Small intestine (tissue), 7 donors: ENCODE results near the gene CFAP45. TPM values are rescaled to one million over a fixed set of nuclear protein-coding genes. Genes with fewer than 3 reads are reported as not detected.

Source experiments
- DNase-seq, 2 donors: peaks; one replicate each; pipeline versions ENCODE4 v3.0.0 to v3.0.0-alpha.2; 2013
- FAIRE-seq: peaks from 2 replicates; lab custom pipeline; 2012; peaks lifted over from hg19 to GRCh38; lab: Jason Lieb, UNC
- H3K27ac ChIP-seq, 3 donors: one replicate each; pipeline ENCODE4 v1.5.1; 2013; ENCODE audit warnings: low read length in 2 of 3, mild to moderate bottlenecking in 2 of 3, control low read depth in 1 of 3, inconsistent platforms in 1 of 3, low read depth in 1 of 3, moderate library complexity in 1 of 3
- H3K27me3 ChIP-seq, 3 donors: one replicate each; pipeline ENCODE4 v1.6.1; 2013; ENCODE audit warnings: low read length in 3 of 3, inconsistent platforms in 1 of 3; ENCODE audit not compliant: control insufficient read depth in 3 of 3, insufficient read depth in 3 of 3
- H3K36me3 ChIP-seq, 3 donors: one replicate each; pipeline ENCODE4 v1.6.1; 2013; ENCODE audit warnings: low read length in 3 of 3, inconsistent platforms in 1 of 3, low read depth in 1 of 3, mild to moderate bottlenecking in 1 of 3, moderate library complexity in 1 of 3; ENCODE audit not compliant: control insufficient read depth in 3 of 3, insufficient read depth in 2 of 3
- H3K4me1 ChIP-seq, 3 donors: one replicate each; pipeline ENCODE4 v1.6.1; 2013; ENCODE audit warnings: low read length in 2 of 3, inconsistent platforms in 1 of 3, low read depth in 1 of 3, mild to moderate bottlenecking in 1 of 3, moderate library complexity in 1 of 3; ENCODE audit not compliant: control insufficient read depth in 3 of 3, insufficient read depth in 2 of 3
- H3K4me3 ChIP-seq, 3 donors: one replicate each; pipeline ENCODE4 v1.5.1; 2013; ENCODE audit warnings: low read length in 3 of 3, control low read depth in 1 of 3, inconsistent platforms in 1 of 3, low read depth in 1 of 3, mild to moderate bottlenecking in 1 of 3, moderate library complexity in 1 of 3
- H3K9me3 ChIP-seq, 2 donors: one replicate each; pipeline ENCODE4 v1.6.1; 2013; ENCODE audit warnings: low read depth in 1 of 2, low read length in 1 of 2; ENCODE audit not compliant: control insufficient read depth in 2 of 2, insufficient read depth in 1 of 2
- WGBS, 3 donors: extraction: QIAGEN DNeasy Blood & Tissue Kit; methylation state at CpG; one replicate each; pipeline ENCODE4 v1.1.7; 2013; 5-methylcytosine and 5-hydroxymethylcytosine counted together
- polyA plus RNA-seq, 4 donors: library from polyadenylated mRNA; stranded (reverse) in 3 of 4; unstranded in 1 of 4; fragments of 200-250 nt in 3 of 4; fragments of 120-200 nt in 1 of 4; gene quantifications; one replicate each; pipeline versions ENCODE4 v1.2.1 to v1.2.3, GENCODE V29; 2013
- donor health status: healthy with polysubstance abuse.
- donor health status: control.
- donor health status: control.
- donor health status: Bipolar disorder and iron deficiency.
- donor health status: healthy.

Gene CFAP45
- polyA plus RNA-seq, 4 donors = 0.35 to 1.1 (median 0.36) TPM; not detected in 1

DNA sequence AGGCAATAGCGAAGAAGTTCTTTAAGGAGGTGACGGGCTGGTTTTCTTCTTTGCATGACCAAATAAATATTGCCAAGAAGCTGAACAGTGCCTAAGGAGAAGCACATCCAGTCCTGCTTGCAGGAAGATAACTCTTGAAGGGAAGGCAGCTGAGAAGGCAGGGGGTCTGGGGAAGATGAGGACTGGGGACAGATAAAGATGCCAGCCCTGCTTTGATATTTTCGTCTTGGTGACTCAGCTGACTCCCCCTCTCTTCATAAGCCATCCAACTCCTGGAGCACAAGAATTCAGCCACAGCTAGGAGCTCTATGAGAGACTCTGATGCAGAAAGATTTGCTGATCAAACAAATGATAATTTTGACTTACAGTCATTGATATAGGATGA is 3.4 kb downstream of the CFAP45 start:
- Histone ChIP-seq H3K9me3 (no peaks in the 10 kb centered on the region), H3K4me1 (peaks cover 0 to 19% (median 9%) of the 10 kb centered on the region in 3 donors), H3K27me3 (no peaks in the 10 kb centered on the region), H3K4me3 (no peak overlapping the region), H3K27ac (peak overlapping the region in 1 of 3 donors; percentile 18), H3K36me3 (no peaks in the 10 kb centered on the region)
- no peak for FAIRE-seq
- 65 to 85% (median 75%) methylated on average over 3 of the region's 3 CpGs for WGBS, 3 donors
- DNase-seq = no peak

DNA sequence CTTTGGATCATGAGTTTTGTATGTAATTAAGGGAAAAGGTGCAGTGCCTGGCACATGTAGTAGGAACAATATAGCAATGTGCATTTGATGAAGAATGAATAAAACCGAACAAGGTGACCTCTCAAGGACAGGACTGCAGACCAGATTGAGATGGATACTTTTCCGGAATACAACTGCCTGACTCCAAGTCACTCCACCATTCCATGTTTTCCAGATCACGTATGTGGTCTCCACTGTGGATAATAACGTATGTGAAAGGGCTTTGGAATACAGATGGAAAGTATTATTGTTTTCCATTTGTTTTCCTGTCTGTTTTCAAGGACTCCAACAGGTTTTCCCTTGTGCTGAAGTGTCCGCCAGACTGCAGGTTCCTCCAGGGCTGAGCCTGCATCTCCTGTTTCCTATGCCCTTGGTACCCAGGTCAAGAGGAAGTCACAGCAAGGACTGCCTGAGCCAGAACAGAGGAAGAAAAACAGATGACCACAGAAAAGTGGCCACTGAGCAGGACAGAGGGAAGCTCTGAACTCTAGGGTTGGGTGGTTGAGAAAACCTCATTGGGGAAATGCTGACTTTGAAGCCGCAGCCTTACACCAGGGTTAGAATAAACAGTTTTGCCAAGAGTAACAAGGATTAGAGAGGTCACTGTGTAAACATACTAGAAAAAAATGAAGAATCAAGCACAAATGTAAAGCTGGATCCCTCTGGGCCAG is 4.0 kb downstream of the CFAP45 start:
- FAIRE-seq = no peak
- 64 to 89% (median 81%) methylated on average over 6 of the region's 6 CpGs for WGBS, 3 donors

GRCh38 chr1:159895286-159895685 is 4.7 kb downstream of the CFAP45 start:
- no peak overlapping the region for H3K27ac ChIP-seq
- 75 to 82% (median 80%) methylated on average over 3 of the region's 3 CpGs for WGBS, 3 donors
- no peaks in the 10 kb centered on the region for H3K36me3 ChIP-seq
- no peaks in the 10 kb centered on the region for H3K9me3 ChIP-seq
- peaks cover 0 to 12% (median 9%) of the 10 kb centered on the region in 3 donors for H3K4me1 ChIP-seq
- FAIRE-seq (no peak), DNase-seq (no peak)
- H3K4me3 ChIP-seq = no peak overlapping the region
- H3K27me3 ChIP-seq = no peaks in the 10 kb centered on the region

More for the DNA sequence above, 4.0 kb downstream of the CFAP45 start:
- Histone ChIP-seq H3K27me3 (no peaks in the 10 kb centered on the region), H3K36me3 (no peaks in the 10 kb centered on the region), H3K9me3 (no peaks in the 10 kb centered on the region), H3K4me3 (no peak overlapping the region), H3K4me1 (peaks cover 0 to 19% (median 9%) of the 10 kb centered on the region in 3 donors), H3K27ac (peak overlapping the region in 1 of 3 donors; percentile 18)
- DNase-seq = no peak

- Histone ChIP-seq H3K36me3 (no peaks in the 10 kb centered on the region), H3K9me3 (no peaks in the 10 kb centered on the region), H3K4me1 (peaks cover 0 to 8% (median 3%) of the 10 kb centered on the region in 3 donors), H3K27ac (no peak overlapping the region), H3K27me3 (no peaks in the 10 kb centered on the region), H3K4me3 (no peak overlapping the region)
- WGBS, 3 donors = 64 to 87% (median 75%) methylated on average over 5 of the region's 5 CpGs
- FAIRE-seq = no peak
- peak; percentile 38 to 58 for DNase-seq
Measured at GRCh38 chr1:159892944-159893343, 7.0 kb downstream of the CFAP45 start.

DNA sequence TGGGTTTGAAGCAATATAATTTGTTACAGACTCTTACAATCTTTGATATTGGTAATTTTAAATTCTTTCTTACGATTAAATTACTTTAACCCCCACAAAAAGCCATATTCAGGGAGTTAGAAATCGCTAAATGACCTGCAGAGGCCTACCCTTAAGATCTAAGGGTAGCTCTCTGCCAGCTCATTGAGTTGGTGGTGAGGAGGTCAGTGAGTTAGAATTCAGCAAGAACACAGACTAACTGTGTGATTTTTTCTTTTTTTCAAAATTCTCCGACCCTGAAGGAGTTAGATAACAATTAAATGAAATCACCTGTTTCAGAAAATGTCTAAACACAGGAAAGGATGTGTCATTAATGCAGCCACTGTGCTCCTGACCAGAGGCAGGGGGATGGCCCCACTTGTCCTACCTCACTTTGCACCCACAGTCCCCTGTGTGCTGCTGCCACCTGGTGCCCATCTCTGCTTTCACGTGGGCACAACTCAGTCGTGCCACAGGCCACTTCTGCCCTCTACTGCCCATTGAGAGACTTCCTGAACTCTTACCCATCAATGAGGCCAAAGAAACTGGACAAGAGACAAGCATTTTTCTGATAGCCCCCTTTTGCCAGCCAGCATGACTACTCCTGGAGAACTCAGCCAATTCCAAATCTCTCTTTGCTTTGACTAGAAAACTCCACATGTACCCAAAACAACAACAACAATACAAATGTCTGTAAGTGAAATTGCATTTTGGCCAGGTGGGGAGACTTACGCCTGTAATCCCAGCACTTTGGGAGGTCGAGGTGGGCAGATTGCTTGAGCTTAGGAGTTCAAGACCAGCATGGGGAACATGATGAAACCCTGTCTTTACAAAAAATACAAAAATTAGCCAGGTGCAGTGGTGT is 8.4 kb downstream of the CFAP45 start:
- Histone ChIP-seq H3K27ac (no peak overlapping the region), H3K4me3 (no peak overlapping the region), H3K27me3 (no peaks in the 10 kb centered on the region), H3K36me3 (no peaks in the 10 kb centered on the region), H3K9me3 (no peaks in the 10 kb centered on the region), H3K4me1 (peaks cover 0 to 8% (median 3%) of the 10 kb centered on the region in 3 donors)
- WGBS, 3 donors = 41 to 52% (median 42%) methylated on average over 7 of the region's 7 CpGs
- DNase-seq (peak; percentile 87 to 89), FAIRE-seq (no peak)

- WGBS, 3 donors = 80 to 85% (median 85%) methylated on average over 8 of the region's 8 CpGs
- no peak overlapping the region for H3K4me3 ChIP-seq
- no peak for FAIRE-seq
- DNase-seq = no peak
- peak overlapping the region in 1 of 3 donors; percentile 78 for H3K27ac ChIP-seq
- no peaks in the 10 kb centered on the region for H3K27me3 ChIP-seq
- H3K4me1 ChIP-seq = peaks cover 0 to 8% (median 3%) of the 10 kb centered on the region in 3 donors
- no peaks in the 10 kb centered on the region for H3K36me3 ChIP-seq
- H3K9me3 ChIP-seq = no peaks in the 10 kb centered on the region
Measured at GRCh38 chr1:159890390-159890789, 9.6 kb downstream of the CFAP45 start.

- no peak overlapping the region for H3K4me3 ChIP-seq
- FAIRE-seq (no peak), DNase-seq (peak in 1 of 2 donors; percentile 27)
- H3K9me3 ChIP-seq = no peaks in the 10 kb centered on the region
- peak overlapping the region in 1 of 3 donors; percentile 83 for H3K27ac ChIP-seq
- WGBS, 3 donors = 26 to 55% (median 43%) methylated on average over 2 of the region's 2 CpGs
- no peaks in the 10 kb centered on the region for H3K27me3 ChIP-seq
- peaks cover 0 to 8% (median 3%) of the 10 kb centered on the region in 3 donors for H3K4me1 ChIP-seq
- no peaks in the 10 kb centered on the region for H3K36me3 ChIP-seq
Measured at GRCh38 chr1:159889821-159890252, 10.1 kb downstream of the CFAP45 start.

- 91 to 94% (median 93%) methylated on average over 4 of the region's 4 CpGs for WGBS, 3 donors
- Histone ChIP-seq H3K4me1 (peaks cover 0 to 8% (median 3%) of the 10 kb centered on the region in 3 donors), H3K4me3 (no peak overlapping the region), H3K9me3 (no peaks in the 10 kb centered on the region), H3K27me3 (no peaks in the 10 kb centered on the region), H3K36me3 (no peaks in the 10 kb centered on the region), H3K27ac (peak overlapping the region in 1 of 3 donors; percentile 83)
- FAIRE-seq (no peak), DNase-seq (no peak)
Measured at GRCh38 chr1:159889202-159889601, 10.8 kb downstream of the CFAP45 start.
